SK-N-SH (cell line): Measurements from ENCODE around the gene LMBR1. TPM values are rescaled to one million over a fixed set of nuclear protein-coding genes. Genes with fewer than 3 reads are reported as not detected.

ENCODE experiments used
- CTCF ChIA-PET: fragments of 300-600, 350-600 bp; formaldehyde crosslinking; extraction: SDS; loops from one replicate; lab custom pipeline; 2021; lab: Yijun Ruan, JAX
- POLR2A ChIA-PET: fragments of 350-600 bp; sonication (Branson Sonifier 250); formaldehyde crosslinking; extraction: SDS; loops from one replicate; lab custom pipeline; 2020; ENCODE audit warnings: antibody characterized with exemption, inconsistent platforms; lab: Yijun Ruan, JAX
- DNase-seq: peaks from one replicate; pipeline ENCODE4 v3.0.0; 2012
- H2AFZ ChIP-seq: fragments of 200-600 bp; sonication (generic); 2 replicates; pipeline ENCODE4 v1.8.1; 2016; ENCODE audit warnings: antibody characterized with exemption, mild to moderate bottlenecking, low read depth
- H3F3A ChIP-seq: fragments of 200-600 bp; sonication (generic); replicated peaks from 2 replicates; pipeline ENCODE3; 2016; ENCODE audit warnings: antibody characterized with exemption, mild to moderate bottlenecking; ENCODE audit not compliant: insufficient read depth
- H3K27ac ChIP-seq, 2 experiments: fragments of 200-500 bp in 1 of 2; fragments of 200-600 bp in 1 of 2; sonication (Bioruptor generic) in 1 of 2; sonication (generic), shearing (Covaris generic) in 1 of 2; 2 replicates each; pipeline versions ENCODE4 v1.5.1 to v1.6.1; 2014 to 2016; ENCODE audit warnings: low read depth in 2 of 2, inconsistent platforms in 1 of 2, low read length in 1 of 2, mild to moderate bottlenecking in 1 of 2, mixed read lengths in 1 of 2
- H3K27me3 ChIP-seq: fragments of 200-600 bp; sonication (generic), shearing (Covaris generic); 2 replicates; pipeline ENCODE4 v1.6.1; 2016; ENCODE audit warnings: mixed run types; ENCODE audit not compliant: insufficient read depth
- H3K36me3 ChIP-seq, 2 experiments: fragments of 200-500 bp in 1 of 2; fragments of 200-600 bp in 1 of 2; sonication (Bioruptor generic) in 1 of 2; sonication (generic) in 1 of 2; replicated peaks in 1 of 2; 2 replicates each; pipeline versions ENCODE3 to v1.5.1; 2014 to 2016; ENCODE audit warnings: low read length in 1 of 2, mild to moderate bottlenecking in 1 of 2; ENCODE audit not compliant: insufficient read depth in 2 of 2, control insufficient read depth in 1 of 2
- H3K4me1 ChIP-seq, 2 experiments: fragments of 200-500 bp in 1 of 2; fragments of 200-600 bp in 1 of 2; sonication (Bioruptor generic) in 1 of 2; sonication (generic), shearing (Covaris generic) in 1 of 2; 2 replicates each; pipeline versions ENCODE4 v1.5.1 to v1.6.1; 2014 to 2016; ENCODE audit warnings: low read depth in 1 of 2, low read length in 1 of 2, mixed run types in 1 of 2; ENCODE audit not compliant: insufficient read depth in 2 of 2, control insufficient read depth in 1 of 2
- H3K4me2 ChIP-seq: fragments of 200-600 bp; sonication (generic), shearing (Covaris generic); 2 replicates; pipeline ENCODE4 v1.6.1; 2017; ENCODE audit warnings: mixed run types
- H3K4me3 ChIP-seq, 2 experiments: fragments of 200-500 bp in 1 of 2; fragments of 200-600 bp in 1 of 2; sonication (Bioruptor generic) in 1 of 2; sonication (generic), shearing (Covaris generic) in 1 of 2; 2 replicates each; pipeline versions ENCODE4 v1.5.1 to v1.8.1; 2014 to 2016; ENCODE audit warnings: low read depth in 2 of 2, inconsistent platforms in 1 of 2, low read length in 1 of 2, mild to moderate bottlenecking in 1 of 2, mixed read lengths in 1 of 2, moderate library complexity in 1 of 2
- H3K79me2 ChIP-seq: fragments of 200-600 bp; sonication (generic); 2 replicates; pipeline ENCODE4 v1.8.1; 2017; ENCODE audit warnings: mild to moderate bottlenecking; ENCODE audit not compliant: insufficient read depth
- H3K9ac ChIP-seq: fragments of 200-600 bp; sonication (generic); 2 replicates; pipeline ENCODE4 v1.6.1; 2017; ENCODE audit warnings: mixed run types
- H3K9me2 ChIP-seq: fragments of 200-600 bp; sonication (generic); 2 replicates; pipeline ENCODE4 v1.6.1; 2017; ENCODE audit warnings: mixed run types
- H3K9me3 ChIP-seq: fragments of 200-600 bp; sonication (generic); 2 replicates; pipeline ENCODE4 v1.6.1; 2017; ENCODE audit warnings: mixed run types, mild to moderate bottlenecking, moderate library complexity
- H4K20me1 ChIP-seq: fragments of 200-600 bp; sonication (generic); 2 replicates; pipeline ENCODE4 v1.6.1; 2017; ENCODE audit warnings: mild to moderate bottlenecking, mixed run types; ENCODE audit not compliant: insufficient read depth
- CHD2 ChIP-seq: fragments of 150-350 bp; IDR thresholded peaks from 2 replicates; pipeline ENCODE4 v1.6.1; 2018; ENCODE audit warnings: low read length; ENCODE audit not compliant: partially characterized antibody
- CTCF ChIP-seq: fragments of 200-600 bp; sonication (generic); IDR thresholded peaks from 2 replicates; pipeline ENCODE4 v1.6.1; 2017; ENCODE audit warnings: antibody characterized with exemption, mild to moderate bottlenecking, moderate library complexity
- EP300 ChIP-seq, 2 experiments: IDR thresholded peaks; 2 replicates each; pipeline versions ENCODE4 v1.4.0 to v1.6.1; 2012; ENCODE audit warnings: borderline replicate concordance in 1 of 2, low read depth in 1 of 2, low read length in 1 of 2
- EZH2phosphoT487 ChIP-seq: fragments of 200-600 bp; sonication (generic); IDR thresholded peaks from 2 replicates; pipeline ENCODE4 v1.6.1; 2017; ENCODE audit warnings: low read depth, mixed run types, mild to moderate bottlenecking, antibody characterized with exemption, moderate library complexity, borderline replicate concordance
- GATA2 ChIP-seq: sonication (generic); formaldehyde crosslinking; IDR thresholded peaks from 2 replicates; pipeline ENCODE4 v1.5.0; 2020; ENCODE audit warnings: mild to moderate bottlenecking, missing genetic modification reagents
- IRF3 ChIP-seq: fragments of 150-350 bp; IDR thresholded peaks from 2 replicates; pipeline ENCODE4 v1.6.1; 2016; ENCODE audit warnings: mild to moderate bottlenecking, low read depth, low read length
- PBX3 ChIP-seq: IDR thresholded peaks from 2 replicates; pipeline ENCODE4; 2012
- POLR2AphosphoS5 ChIP-seq: IDR thresholded peaks from 2 replicates; pipeline ENCODE4 v1.6.1; 2012; ENCODE audit warnings: low read depth, low read length
- RAD21 ChIP-seq: IDR thresholded peaks from 2 replicates; pipeline ENCODE4 v1.6.1; 2012; ENCODE audit warnings: mild to moderate bottlenecking, low read length
- RCOR1 ChIP-seq: fragments of 150-350 bp; IDR thresholded peaks from 2 replicates; pipeline ENCODE4 v1.6.1; 2017; ENCODE audit warnings: antibody characterized with exemption, low read length
- RXRA ChIP-seq: IDR thresholded peaks from 2 replicates; pipeline ENCODE4 v1.4.0; 2012; ENCODE audit warnings: low read depth, mild to moderate bottlenecking, borderline replicate concordance
- SIN3A ChIP-seq: IDR thresholded peaks from 2 replicates; pipeline ENCODE4 v1.6.1; 2012; ENCODE audit warnings: low read depth, mild to moderate bottlenecking, low read length, moderate library complexity, borderline replicate concordance
- SMC3 ChIP-seq: IDR thresholded peaks from 2 replicates; pipeline ENCODE4 v1.6.1; 2012; ENCODE audit warnings: low read depth, low read length, improper control_type of control experiment
- USF1 ChIP-seq: IDR thresholded peaks from 2 replicates; pipeline ENCODE4 v1.4.0; 2012; ENCODE audit warnings: low read depth, borderline replicate concordance
- WGBS: methylation state at CpG from one replicate; pipeline ENCODE4 v1.1.6; 2017; ENCODE audit warnings: low lambda C conversion rate; 5-methylcytosine and 5-hydroxymethylcytosine counted together
- polyA plus RNA-seq, 3 experiments: library from polyadenylated mRNA; depleted of rRNA; stranded (reverse); fragments of >200 nt; gene quantifications; 2 replicates each; pipeline ENCODE4 v1.2.3, GENCODE V29; 2012

LMBR1 gene
- polyA plus RNA-seq, 1 of the 3 experiments (the other 2 are of a cell fraction) = 24.6 TPM

- Histone ChIP-seq H3K4me1 (no peaks in the 10 kb centered on the region), H2AFZ (no peak overlapping the region), H3K36me3 (peaks cover 39 to 40% of the 10 kb centered on the region in 2 experiments), H3K4me3 (no peak overlapping the region), H3K79me2 (no peaks in the 10 kb centered on the region), H3K27me3 (no peaks in the 10 kb centered on the region), H3F3A (peaks cover 4% of the 10 kb centered on the region), H4K20me1 (no peaks in the 10 kb centered on the region), H3K9me2 (no peaks in the 10 kb centered on the region), H3K27ac (no peak overlapping the region), H3K9me3 (peaks cover 17% of the 10 kb centered on the region), H3K4me2 (no peak overlapping the region), H3K9ac (no peak overlapping the region)
- TF ChIP-seq EZH2phosphoT487 (no peak), SIN3A (no peak), CTCF (no peak), USF1 (no peak), IRF3 (no peak), RCOR1 (no peak), CHD2 (no peak), SMC3 (no peak), EP300 (IDR thresholded peaks at IDR 0.05; ENCODE audit: borderline replicate concordance in 1 of 2, low read depth in 1 of 2, low read length in 1 of 2) (no peak), RAD21 (no peak), GATA2 (CRISPR knock-in tag) (no peak), POLR2AphosphoS5 (no peak), PBX3 (no peak), RXRA (no peak)
- POLR2A ChIA-PET = no interaction called here
- WGBS = 40% methylated on average over 1 of the region's 1 CpG
- DNase-seq = no peak
- CTCF ChIA-PET = interaction anchor here (0.7 kb wide), 1 partner anchor 9 kb away, joined by 3 read pairs; no protein-coding TSS in a partner anchor
Observed at GRCh38 chr7:156733638-156734037, 159.3 kb downstream of the LMBR1 start.
